ENCODE results near the gene IGF1R. TPM values are rescaled to one million over a fixed set of nuclear protein-coding genes. Genes with fewer than 3 reads are reported as not detected.

The IGF1R gene
- total RNA-seq, 1 experiment from 2014 or later: 125 TPM

- ATAC-seq (no peak), DNase-seq (ENCODE audit: low spot score) (no peak)
- Mint-ChIP-seq H3K27ac (0 out of 2 replicates have a peak overlapping the region, but pooled peaks have one; percentile 56), H3K4me1 (peaks cover 98% of the 10 kb centered on the region), H3K27me3 (ENCODE audit: low read depth) (no peaks in the 10 kb centered on the region), H3K9me3 (no peaks in the 10 kb centered on the region), H3K4me3 (no peak overlapping the region), H3K36me3 (no peaks in the 10 kb centered on the region)
- POLR2A ChIA-PET: no interaction called here
- TF ChIP-seq ZNF671 (CRISPR knock-in tag; IDR thresholded peaks at IDR 0.05) (no peak), FOXP4 (CRISPR knock-in tag; IDR thresholded peaks at IDR 0.05) (no peak), ZNF317 (CRISPR knock-in tag; IDR thresholded peaks at IDR 0.05; ENCODE audit: borderline replicate concordance, low read depth) (no peak), FOXK1 (CRISPR knock-in tag; IDR thresholded peaks at IDR 0.05) (no peak), TP53 (CRISPR knock-in tag; IDR thresholded peaks at IDR 0.05) (no peak), ZMAT4 (CRISPR knock-in tag; IDR thresholded peaks at IDR 0.05) (no peak), ZNF396 (CRISPR knock-in tag; IDR thresholded peaks at IDR 0.05; ENCODE audit: borderline replicate concordance) (no peak), SMAD3 (CRISPR knock-in tag; IDR thresholded peaks at IDR 0.05; ENCODE audit: borderline replicate concordance) (no peak), TCF7 (CRISPR knock-in tag; IDR thresholded peaks at IDR 0.05; ENCODE audit: low read depth) (no peak), SMAD4 (CRISPR knock-in tag; IDR thresholded peaks at IDR 0.05) (no peak), USF1 (CRISPR knock-in tag; IDR thresholded peaks at IDR 0.05) (no peak), PRRX2 (CRISPR knock-in tag; IDR thresholded peaks at IDR 0.05) (no peak), MXD4 (CRISPR knock-in tag; IDR thresholded peaks at IDR 0.05; ENCODE audit: borderline replicate concordance) (no peak), NR2C2 (CRISPR knock-in tag; IDR thresholded peaks at IDR 0.05) (no peak), ARID4B (CRISPR knock-in tag; IDR thresholded peaks at IDR 0.05; ENCODE audit: borderline replicate concordance) (no peak)
- TF ChIP-seq, protein P1, sequence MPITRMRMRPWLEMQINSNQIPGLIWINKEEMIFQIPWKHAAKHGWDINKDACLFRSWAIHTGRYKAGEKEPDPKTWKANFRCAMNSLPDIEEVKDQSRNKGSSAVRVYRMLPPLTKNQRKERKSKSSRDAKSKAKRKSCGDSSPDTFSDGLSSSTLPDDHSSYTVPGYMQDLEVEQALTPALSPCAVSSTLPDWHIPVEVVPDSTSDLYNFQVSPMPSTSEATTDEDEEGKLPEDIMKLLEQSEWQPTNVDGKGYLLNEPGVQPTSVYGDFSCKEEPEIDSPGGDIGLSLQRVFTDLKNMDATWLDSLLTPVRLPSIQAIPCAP (CRISPR knock-in tag; IDR thresholded peaks at IDR 0.05): no peak
- TF ChIP-seq, protein P2, sequence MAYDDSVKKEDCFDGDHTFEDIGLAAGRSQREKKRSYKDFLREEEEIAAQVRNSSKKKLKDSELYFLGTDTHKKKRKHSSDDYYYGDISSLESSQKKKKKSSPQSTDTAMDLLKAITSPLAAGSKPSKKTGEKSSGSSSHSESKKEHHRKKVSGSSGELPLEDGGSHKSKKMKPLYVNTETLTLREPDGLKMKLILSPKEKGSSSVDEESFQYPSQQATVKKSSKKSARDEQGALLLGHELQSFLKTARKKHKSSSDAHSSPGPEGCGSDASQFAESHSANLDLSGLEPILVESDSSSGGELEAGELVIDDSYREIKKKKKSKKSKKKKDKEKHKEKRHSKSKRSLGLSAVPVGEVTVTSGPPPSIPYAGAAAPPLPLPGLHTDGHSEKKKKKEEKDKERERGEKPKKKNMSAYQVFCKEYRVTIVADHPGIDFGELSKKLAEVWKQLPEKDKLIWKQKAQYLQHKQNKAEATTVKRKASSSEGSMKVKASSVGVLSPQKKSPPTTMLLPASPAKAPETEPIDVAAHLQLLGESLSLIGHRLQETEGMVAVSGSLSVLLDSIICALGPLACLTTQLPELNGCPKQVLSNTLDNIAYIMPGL (CRISPR knock-in tag; IDR thresholded peaks at IDR 0.05): no peak
- TF ChIP-seq, protein P3, sequence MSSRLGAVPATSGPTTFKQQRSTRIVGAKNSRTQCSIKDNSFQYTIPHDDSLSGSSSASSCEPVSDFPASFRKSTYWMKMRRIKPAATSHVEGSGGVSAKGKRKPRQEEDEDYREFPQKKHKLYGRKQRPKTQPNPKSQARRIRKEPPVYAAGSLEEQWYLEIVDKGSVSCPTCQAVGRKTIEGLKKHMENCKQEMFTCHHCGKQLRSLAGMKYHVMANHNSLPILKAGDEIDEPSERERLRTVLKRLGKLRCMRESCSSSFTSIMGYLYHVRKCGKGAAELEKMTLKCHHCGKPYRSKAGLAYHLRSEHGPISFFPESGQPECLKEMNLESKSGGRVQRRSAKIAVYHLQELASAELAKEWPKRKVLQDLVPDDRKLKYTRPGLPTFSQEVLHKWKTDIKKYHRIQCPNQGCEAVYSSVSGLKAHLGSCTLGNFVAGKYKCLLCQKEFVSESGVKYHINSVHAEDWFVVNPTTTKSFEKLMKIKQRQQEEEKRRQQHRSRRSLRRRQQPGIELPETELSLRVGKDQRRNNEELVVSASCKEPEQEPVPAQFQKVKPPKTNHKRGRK (CRISPR knock-in tag; IDR thresholded peaks at IDR 0.05; ENCODE audit: borderline replicate concordance): no peak
- TF ChIP-seq, protein P4, sequence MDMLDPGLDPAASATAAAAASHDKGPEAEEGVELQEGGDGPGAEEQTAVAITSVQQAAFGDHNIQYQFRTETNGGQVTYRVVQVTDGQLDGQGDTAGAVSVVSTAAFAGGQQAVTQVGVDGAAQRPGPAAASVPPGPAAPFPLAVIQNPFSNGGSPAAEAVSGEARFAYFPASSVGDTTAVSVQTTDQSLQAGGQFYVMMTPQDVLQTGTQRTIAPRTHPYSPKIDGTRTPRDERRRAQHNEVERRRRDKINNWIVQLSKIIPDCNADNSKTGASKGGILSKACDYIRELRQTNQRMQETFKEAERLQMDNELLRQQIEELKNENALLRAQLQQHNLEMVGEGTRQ (CRISPR knock-in tag; IDR thresholded peaks at IDR 0.05): no peak
- CTCF ChIA-PET: interaction anchor here (0.5 kb wide), 1 partner anchor 68 kb away, joined by 6 read pairs; no protein-coding TSS in a partner anchor
Observed at GRCh38 chr15:98795980-98796379, 147.6 kb downstream of the IGF1R start.

Measured in WTC11 (cell line).